ENCODE results near the gene POPDC2. TPM values are rescaled to one million over a fixed set of nuclear protein-coding genes. Genes with fewer than 3 reads are reported as not detected.
A peak's percentile ranks its signal among the peaks of the same experiment; 100 is the strongest.

The POPDC2 gene
- total and polyA plus RNA-seq, 2 donors (not counting 3 experiments of a cell fraction or from before 2014, with no cell fraction given) = 0.57 to 0.66 TPM

DNA sequence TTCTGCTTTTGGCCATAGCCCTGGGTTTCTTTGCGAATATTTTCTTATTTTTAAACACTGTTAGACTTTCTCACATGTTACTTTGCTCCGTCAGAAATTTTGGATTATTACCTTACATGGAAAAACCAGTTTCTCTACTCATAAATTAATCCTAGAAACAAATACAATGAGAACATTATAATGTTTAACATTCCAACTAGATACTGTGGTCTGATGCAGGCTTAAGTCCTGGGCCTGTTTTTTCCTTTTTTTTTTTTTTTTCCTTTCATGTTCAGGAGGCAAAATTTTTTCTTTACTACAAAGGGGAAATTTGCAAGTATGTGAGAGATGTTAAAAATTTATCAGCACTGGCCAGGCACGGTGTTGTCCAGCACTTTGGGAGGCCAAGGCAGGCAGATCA is 28.9 kb downstream of the POPDC2 start:
- H3K4me1 ChIP-seq (ENCODE audit: control insufficient read depth, extremely low read depth, insufficient read depth, low read length) = peaks cover 28% of the 10 kb centered on the region
- ChIA-PET POLR2A (no interaction called here), CTCF (interaction anchor here (1.1 kb wide), 1 partner anchor 19 kb away, joined by 4 read pairs; no protein-coding TSS in a partner anchor)
- no peak for DNase-seq (ENCODE audit: low read depth, low spot score)
- no peak overlapping the region for H3K27ac ChIP-seq (ENCODE audit: insufficient read depth, low read depth, low read length)
- FAIRE-seq = no peak
- intact Hi-C loops (cut with micrococcal nuclease) (no loop called here), dilution Hi-C loops (cut with MboI; ENCODE audit: extremely low pct_ligation_motif_present, low sequenced_read_pairs) (no loop called here)
- no peak overlapping the region for H2AFZ ChIP-seq (ENCODE audit: low read depth, low read length)
- no peak overlapping the region for H3K4me3 ChIP-seq (replicated peaks in 1 of 3; ENCODE audit: insufficient read depth in 1 of 3, low read depth in 1 of 3, low read length in 3 of 3)
- H3K36me3 ChIP-seq (ENCODE audit: control insufficient read depth in 2 of 2, extremely low read depth in 1 of 2, insufficient read depth in 2 of 2, low read length in 2 of 2) = no peaks in the 10 kb centered on the region
- H3K9ac ChIP-seq (replicated peaks; ENCODE audit: extremely low read depth, insufficient read depth, low read length) = no peak overlapping the region
- H3K27me3 ChIP-seq (ENCODE audit: control insufficient read depth in 2 of 2, insufficient read depth in 2 of 2, low read length in 2 of 2) = no peaks in the 10 kb centered on the region
- no peak overlapping the region for H3K4me2 ChIP-seq (ENCODE audit: insufficient read depth, low read length)
- TF ChIP-seq GATA2 (IDR thresholded peaks at IDR 0.05; ENCODE audit: insufficient read depth, insufficient read length, low read depth, low read length) (no peak), POLR2AphosphoS5 (IDR thresholded peaks at IDR 0.05; ENCODE audit: insufficient read depth, low read depth, low read length) (no peak), JUN (IDR thresholded peaks at IDR 0.05; ENCODE audit: borderline replicate concordance, insufficient read depth, insufficient read length, low read depth) (no peak), EZH2 (IDR thresholded peaks at IDR 0.05; ENCODE audit: borderline replicate concordance, low read depth, low read length, severe bottlenecking) (no peak), POLR2A (IDR thresholded peaks at IDR 0.05; ENCODE audit: low read depth, low read length) (no peak)
- TF ChIP-seq, protein P1, sequence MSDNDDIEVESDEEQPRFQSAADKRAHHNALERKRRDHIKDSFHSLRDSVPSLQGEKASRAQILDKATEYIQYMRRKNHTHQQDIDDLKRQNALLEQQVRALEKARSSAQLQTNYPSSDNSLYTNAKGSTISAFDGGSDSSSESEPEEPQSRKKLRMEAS (IDR thresholded peaks at IDR 0.05; ENCODE audit: insufficient read depth, insufficient read length) = no peak
- H3K79me2 ChIP-seq (ENCODE audit: control insufficient read depth, insufficient read depth, low read length) = no peaks in the 10 kb centered on the region
- no TSS peak for BruUV-seq (replicated peaks)
- H3K9me3 ChIP-seq (replicated peaks; ENCODE audit: control insufficient read depth, insufficient read depth, low read length) = no peaks in the 10 kb centered on the region
- H3K9me1 ChIP-seq (replicated peaks; ENCODE audit: control insufficient read depth, extremely low read depth, insufficient read depth, low read length) = no peaks in the 10 kb centered on the region
- no peaks in the 10 kb centered on the region for H4K20me1 ChIP-seq (replicated peaks; ENCODE audit: control insufficient read depth, extremely low read depth, insufficient read depth, low read length)

DNA sequence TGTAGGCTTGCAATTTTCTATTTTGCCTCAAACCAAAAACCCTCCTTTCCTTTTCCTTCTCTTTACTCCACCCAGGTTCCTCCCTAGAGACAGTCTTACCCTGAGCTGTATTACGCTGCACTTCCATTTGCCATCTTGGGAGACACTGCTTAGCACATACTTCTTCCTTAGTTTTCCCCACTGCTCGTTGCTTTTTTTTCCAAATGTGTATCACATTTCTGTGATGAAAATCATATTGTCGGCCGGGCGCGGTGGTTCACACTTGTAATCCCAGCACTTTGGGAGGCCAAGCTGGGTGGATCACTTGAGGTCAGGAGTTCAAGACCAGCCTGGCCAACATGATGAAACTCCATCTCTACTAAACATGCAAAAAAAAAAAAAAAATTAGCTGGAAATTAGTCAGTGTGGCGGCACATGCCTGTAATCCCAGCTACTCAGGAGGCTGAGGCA is 29.5 kb downstream of the POPDC2 start:
- dilution Hi-C loops (cut with MboI; ENCODE audit: extremely low pct_ligation_motif_present, low sequenced_read_pairs) (no loop called here), intact Hi-C loops (cut with micrococcal nuclease) (no loop called here)
- ChIA-PET POLR2A (no interaction called here), CTCF (interaction anchor here (0.9 to 1.1 kb wide), 4 partner anchors 11 to 46 kb away, joined by 3 to 4 read pairs (median 3); partner anchors contain the start of gene COX17)
- Histone ChIP-seq H3K4me1 (ENCODE audit: control insufficient read depth, extremely low read depth, insufficient read depth, low read length) (peaks cover 22% of the 10 kb centered on the region), H3K9ac (replicated peaks; ENCODE audit: extremely low read depth, insufficient read depth, low read length) (no peak overlapping the region), H4K20me1 (replicated peaks; ENCODE audit: control insufficient read depth, extremely low read depth, insufficient read depth, low read length) (no peaks in the 10 kb centered on the region), H3K4me2 (ENCODE audit: insufficient read depth, low read length) (no peak overlapping the region), H3K27ac (ENCODE audit: insufficient read depth, low read depth, low read length) (peak overlapping the region; percentile 29), H3K27me3 (ENCODE audit: control insufficient read depth in 2 of 2, insufficient read depth in 2 of 2, low read length in 2 of 2) (no peaks in the 10 kb centered on the region), H3K36me3 (ENCODE audit: control insufficient read depth in 2 of 2, extremely low read depth in 1 of 2, insufficient read depth in 2 of 2, low read length in 2 of 2) (no peaks in the 10 kb centered on the region), H3K4me3 (replicated peaks in 1 of 3; ENCODE audit: insufficient read depth in 1 of 3, low read depth in 1 of 3, low read length in 3 of 3) (no peak overlapping the region), H2AFZ (ENCODE audit: low read depth, low read length) (peak overlapping the region; percentile 95), H3K9me1 (replicated peaks; ENCODE audit: control insufficient read depth, extremely low read depth, insufficient read depth, low read length) (no peaks in the 10 kb centered on the region), H3K9me3 (replicated peaks; ENCODE audit: control insufficient read depth, insufficient read depth, low read length) (no peaks in the 10 kb centered on the region), H3K79me2 (ENCODE audit: control insufficient read depth, insufficient read depth, low read length) (no peaks in the 10 kb centered on the region)
- no peak for TF ChIP-seq POLR2AphosphoS5 (IDR thresholded peaks at IDR 0.05; ENCODE audit: insufficient read depth, low read depth, low read length)
- TF ChIP-seq EZH2 (IDR thresholded peaks at IDR 0.05; ENCODE audit: borderline replicate concordance, low read depth, low read length, severe bottlenecking) = no peak
- TF ChIP-seq, protein P1 (IDR thresholded peaks at IDR 0.05; ENCODE audit: insufficient read depth, insufficient read length) = no peak
- TF ChIP-seq JUN (IDR thresholded peaks at IDR 0.05; ENCODE audit: borderline replicate concordance, insufficient read depth, insufficient read length, low read depth) = no peak
- no peak for TF ChIP-seq POLR2A (IDR thresholded peaks at IDR 0.05; ENCODE audit: low read depth, low read length)
- DNase-seq (ENCODE audit: low read depth, low spot score) (no peak), FAIRE-seq (no peak)
- BruUV-seq (replicated peaks) = no TSS peak

Data from endothelial cell of umbilical vein (primary cell).